Dermis blood vessel endothelial cell (primary cell): ENCODE results near the gene ERCC8. TPM values are rescaled to one million over a fixed set of nuclear protein-coding genes. Genes with fewer than 3 reads are reported as not detected.
"Not testable (repeated sequence)": the region's sequence is repeated elsewhere in the genome, so short reads cannot be mapped to it uniquely, and the experiment has no call there.

Source experiments
- DNase-seq: peaks from one replicate; pipeline ENCODE4 v3.0.0; 2010
- total RNA-seq: library from RNA; depleted of rRNA; stranded (reverse); fragments of >200 nt; gene quantifications from 2 replicates; pipeline ENCODE4 v1.2.3, GENCODE V29; 2014

ERCC8 gene
- total RNA-seq, 1 donor from 2014 or later: 23.3 TPM

- DNase-seq: no peak
Observed at GRCh38 chr5:60916646-60917045, 28.2 kb downstream of the ERCC8 start.

GRCh38 chr5:60903356-60903755 lies 41.5 kb downstream of the ERCC8 start:
- no peak for DNase-seq

- no peak for DNase-seq
Observed at GRCh38 chr5:60896991-60897390, 47.9 kb downstream of the ERCC8 start.

- DNase-seq: no peak
Observed at GRCh38 chr5:60893521-60893920, 51.3 kb downstream of the ERCC8 start.

- no peak for DNase-seq
Observed at GRCh38 chr5:60891667-60892066, 53.2 kb downstream of the ERCC8 start.

- DNase-seq: no peak
Observed at GRCh38 chr5:60888359-60889061, 56.4 kb downstream of the ERCC8 start.

GRCh38 chr5:60887746-60888145 lies 57.1 kb downstream of the ERCC8 start:
- no peak for DNase-seq

GRCh38 chr5:60887096-60887495 lies 57.8 kb downstream of the ERCC8 start:
- no peak for DNase-seq

GRCh38 chr5:60886158-60886557 lies 58.7 kb downstream of the ERCC8 start:
- no peak for DNase-seq

- DNase-seq: peak; percentile 25
Observed at GRCh38 chr5:60883229-60883628, 61.6 kb downstream of the ERCC8 start.

GRCh38 chr5:60872892-60873291 lies 72.0 kb downstream of the ERCC8 start:
- no peak for DNase-seq

- DNase-seq: no peak
Observed at GRCh38 chr5:60870857-60871256, 74.0 kb downstream of the ERCC8 start.

GRCh38 chr5:60860572-60860971 lies 84.3 kb downstream of the ERCC8 start:
- DNase-seq: not testable (repeated sequence)

GRCh38 chr5:60856066-60856465 lies 88.8 kb downstream of the ERCC8 start:
- no peak for DNase-seq

- DNase-seq: no peak
Observed at GRCh38 chr5:60852940-60853339, 91.9 kb downstream of the ERCC8 start.

- DNase-seq: no peak
Observed at GRCh38 chr5:60852317-60852716, 92.6 kb downstream of the ERCC8 start.

GRCh38 chr5:60851626-60852025 lies 93.2 kb downstream of the ERCC8 start:
- no peak for DNase-seq

- no peak for DNase-seq
Observed at GRCh38 chr5:60846298-60846697, 98.6 kb downstream of the ERCC8 start.

- peak; percentile 59 for DNase-seq
Observed at GRCh38 chr5:60843936-60844905, 100.6 kb downstream of the ERCC8 start, which contains the start of gene ELOVL7. ELOVL7 (minus strand) TSS chr5:60844269; CDS start chr5:60787397, 56,872 bp downstream.

- DNase-seq: peak; percentile 13
Observed at GRCh38 chr5:60843386-60843935, 101.4 kb downstream of the ERCC8 start.

GRCh38 chr5:60842871-60843385 lies 101.9 kb downstream of the ERCC8 start:
- no peak for DNase-seq

GRCh38 chr5:60841361-60841760 lies 103.5 kb downstream of the ERCC8 start:
- no peak for DNase-seq

- DNase-seq: no peak
Observed at GRCh38 chr5:60836131-60836530, 108.7 kb downstream of the ERCC8 start.
